ENCODE measurements around the gene GPR78.
"Not testable (repeated sequence)": the region's sequence is repeated elsewhere in the genome, so short reads cannot be mapped to it uniquely, and the experiment has no call there.

GPR78 gene

DNA sequence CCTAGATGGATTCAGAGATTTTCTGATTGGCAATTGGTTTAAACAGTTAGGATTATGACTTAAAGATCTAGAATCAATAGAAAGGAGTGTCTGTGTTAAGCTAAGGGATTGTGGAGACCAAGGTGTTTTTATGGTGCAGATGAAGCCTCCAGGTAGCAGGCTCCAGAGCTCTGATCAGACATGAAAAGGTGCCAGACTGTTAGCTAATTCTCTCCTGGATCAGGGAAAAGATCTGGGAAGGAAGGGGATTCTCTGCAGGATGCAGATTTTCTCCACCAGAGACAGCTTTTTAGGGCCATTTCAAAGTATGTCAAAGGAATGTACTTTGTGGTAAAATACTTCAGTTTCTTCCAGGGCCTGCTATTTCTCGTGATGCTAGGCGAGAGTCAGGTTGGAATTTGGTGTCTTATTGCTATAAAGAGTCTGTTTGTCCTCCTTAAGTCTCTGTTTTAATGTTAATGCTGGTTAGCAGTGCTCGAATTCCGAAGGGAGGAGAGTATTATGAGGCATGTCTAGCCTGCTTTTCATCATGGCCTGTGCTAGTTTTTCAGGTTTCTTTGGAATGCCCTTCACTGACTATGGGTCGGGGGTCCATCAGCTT is 12.0 kb upstream of the GPR78 start:
- no peak for FAIRE-seq

DNA sequence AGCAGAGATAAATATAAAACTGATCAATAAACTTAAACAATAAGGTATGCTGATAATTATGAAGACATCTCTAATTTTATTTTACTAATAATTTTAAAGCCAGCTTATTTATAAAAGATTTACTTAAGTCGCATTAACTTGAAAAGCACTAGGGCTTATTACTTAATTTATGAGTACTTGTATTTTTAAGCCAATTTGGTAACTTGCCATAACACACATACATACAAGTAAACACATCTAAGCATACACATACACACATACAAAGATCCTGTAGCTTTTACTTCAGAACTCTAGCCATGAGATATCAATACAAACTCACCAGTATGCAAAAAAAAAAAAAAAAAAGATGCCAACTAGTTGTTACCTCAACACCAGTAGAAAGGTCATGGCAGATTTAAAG is 10.0 kb upstream of the GPR78 start:
- no peak for FAIRE-seq

DNA sequence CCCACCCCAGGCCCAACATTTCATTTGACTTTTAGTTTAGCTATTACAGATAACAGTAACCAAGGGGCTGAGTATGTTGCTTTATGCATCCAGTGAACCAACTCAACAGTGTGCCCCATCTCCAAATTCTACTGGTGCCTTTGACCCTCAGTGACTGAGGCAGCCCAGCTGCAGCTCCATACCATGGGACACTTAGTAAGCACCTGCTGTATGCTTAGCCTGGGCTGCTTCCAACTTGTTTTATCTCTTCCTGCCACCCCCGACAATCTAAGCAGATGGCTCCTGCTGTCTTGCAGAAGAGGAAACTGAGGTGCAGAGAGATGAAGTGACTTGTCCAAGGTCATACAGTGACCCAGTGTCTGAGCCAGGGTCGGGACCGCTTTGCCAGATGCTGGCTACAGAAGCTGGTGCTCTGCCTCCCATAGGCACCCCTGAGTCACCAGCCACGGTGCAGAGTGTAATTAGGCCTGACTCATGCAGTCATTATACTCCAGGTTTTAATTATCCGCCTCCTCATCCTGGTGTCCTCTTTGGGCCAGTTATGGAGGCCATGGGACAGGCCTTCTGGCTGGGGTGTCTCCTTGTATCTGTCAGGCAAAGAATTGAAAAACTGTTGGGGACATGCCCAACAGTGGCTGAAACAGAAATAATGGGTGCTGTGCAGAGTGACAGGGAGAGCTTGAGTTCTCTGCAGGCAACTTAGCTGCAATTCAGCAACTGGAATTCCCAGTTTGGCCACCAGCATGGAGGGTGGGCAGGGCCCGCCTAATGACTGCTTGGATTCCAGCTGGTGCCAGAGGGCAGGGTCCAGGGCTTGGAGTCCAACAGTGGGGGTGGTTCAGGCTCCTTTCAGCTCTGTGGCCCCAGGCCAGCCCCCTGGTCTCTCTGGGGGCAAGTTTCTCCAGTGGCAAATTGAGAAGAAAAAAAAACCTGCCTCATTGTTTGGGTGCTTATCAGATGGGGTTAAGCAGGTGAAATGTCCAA is 8.2 kb upstream of the GPR78 start:
- FAIRE-seq: no peak

DNA sequence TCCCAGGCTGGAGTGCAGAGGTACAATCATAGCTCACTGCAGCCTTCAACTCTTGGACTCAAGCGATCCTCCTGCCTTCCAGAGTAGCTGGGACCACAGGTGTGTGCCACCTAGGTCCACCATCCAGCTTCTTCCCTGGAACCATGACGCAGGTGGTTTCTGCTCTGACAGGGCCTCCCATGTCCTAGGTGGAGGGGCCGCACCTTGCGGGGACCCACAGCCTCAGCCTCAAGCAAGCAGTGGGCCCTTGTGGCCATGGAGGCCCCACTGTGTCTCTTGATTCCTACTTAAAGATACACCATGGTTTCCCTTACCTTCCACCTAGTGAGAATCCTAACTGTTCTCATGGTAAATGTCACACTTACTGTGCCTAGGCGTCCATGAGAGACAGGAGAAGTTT is 6.9 kb upstream of the GPR78 start:
- no peak for FAIRE-seq

DNA sequence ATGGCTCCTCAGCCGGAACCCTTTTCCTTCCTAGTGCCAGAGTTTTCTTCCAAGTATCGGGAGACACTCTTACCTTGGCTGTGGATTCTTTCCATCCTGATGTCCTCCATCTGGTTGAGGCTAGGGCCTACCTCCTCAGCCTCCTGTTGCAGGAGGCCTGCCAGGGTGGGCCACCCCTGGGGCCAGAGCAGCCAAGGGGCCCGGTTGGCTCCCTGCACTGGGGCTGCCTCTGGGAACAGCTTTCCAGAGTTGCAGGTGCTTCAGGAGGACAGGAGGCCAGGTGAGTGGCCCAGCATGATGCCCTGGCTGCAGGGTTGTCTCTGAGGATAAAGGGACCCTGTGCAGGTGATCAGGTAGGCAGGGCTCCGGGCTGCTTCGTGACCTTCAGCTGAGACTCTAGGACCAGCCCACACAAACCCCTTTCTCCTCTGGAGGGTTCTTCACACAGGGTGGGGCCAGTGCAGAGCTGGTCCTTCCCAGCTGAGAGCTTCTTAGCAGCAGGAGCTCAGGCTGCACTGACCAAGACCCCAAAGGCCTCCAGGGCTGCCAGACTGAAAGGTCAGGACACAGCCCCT is 5.3 kb upstream of the GPR78 start:
- no peak for FAIRE-seq

DNA sequence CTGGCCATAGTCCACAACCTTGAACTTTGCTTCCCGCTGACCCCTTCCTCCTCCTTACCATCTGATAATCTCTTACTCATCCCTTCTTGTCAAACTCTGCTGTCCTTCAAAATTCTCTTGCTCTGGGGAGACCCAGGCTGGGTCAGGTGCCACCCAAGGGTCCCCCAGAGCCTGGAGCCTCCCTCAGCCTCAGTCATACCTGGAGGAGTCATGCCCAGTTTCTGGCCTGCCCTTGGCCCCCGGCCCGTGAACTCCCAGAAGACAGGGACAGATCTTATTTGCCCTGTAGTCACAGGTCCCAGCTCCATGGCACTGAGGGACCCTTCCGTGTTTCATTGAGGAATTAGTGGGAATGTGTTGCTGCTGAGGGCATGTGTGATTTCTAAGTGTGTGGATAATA is 4.7 kb upstream of the GPR78 start:
- no peak for FAIRE-seq

DNA sequence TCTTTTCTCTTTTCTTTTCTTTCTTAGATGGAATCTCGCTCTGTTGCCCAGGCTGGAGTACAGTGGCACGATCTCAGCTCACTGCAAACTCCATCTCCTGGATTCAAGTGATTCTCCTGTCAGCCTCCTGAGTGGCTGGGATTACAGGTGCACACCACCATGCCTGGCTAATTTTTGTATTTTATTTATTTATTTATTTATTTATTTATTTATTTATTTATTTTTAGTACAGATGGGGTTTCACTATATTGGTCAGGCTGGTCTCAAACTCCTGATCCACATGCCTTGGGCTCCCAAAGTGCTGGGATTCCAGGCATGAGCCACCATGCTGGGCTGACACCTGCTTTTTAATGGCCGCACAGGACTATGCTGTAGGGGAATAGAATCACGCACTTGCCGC is 3.6 kb upstream of the GPR78 start:
- not testable (repeated sequence) for FAIRE-seq

DNA sequence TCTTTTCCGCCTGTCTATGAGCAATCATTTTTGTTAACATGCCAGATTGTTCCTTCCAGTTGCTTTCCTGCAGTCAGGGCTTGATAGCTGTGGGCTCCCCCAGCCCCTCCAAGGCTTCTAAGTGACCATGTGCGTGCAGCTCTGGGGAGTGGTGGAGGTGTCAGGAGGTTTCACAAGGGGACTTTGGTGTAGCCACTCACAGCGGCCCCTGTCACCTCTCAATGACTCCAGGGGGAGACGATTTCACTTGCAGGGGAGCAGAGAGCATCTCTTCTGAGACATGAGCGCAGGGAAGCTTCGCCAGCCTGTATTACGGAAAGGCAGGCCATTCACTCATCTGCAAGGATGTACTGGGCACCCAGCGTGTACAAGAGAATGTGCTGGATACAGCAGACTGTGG is 3.1 kb upstream of the GPR78 start:
- no peak for FAIRE-seq

DNA sequence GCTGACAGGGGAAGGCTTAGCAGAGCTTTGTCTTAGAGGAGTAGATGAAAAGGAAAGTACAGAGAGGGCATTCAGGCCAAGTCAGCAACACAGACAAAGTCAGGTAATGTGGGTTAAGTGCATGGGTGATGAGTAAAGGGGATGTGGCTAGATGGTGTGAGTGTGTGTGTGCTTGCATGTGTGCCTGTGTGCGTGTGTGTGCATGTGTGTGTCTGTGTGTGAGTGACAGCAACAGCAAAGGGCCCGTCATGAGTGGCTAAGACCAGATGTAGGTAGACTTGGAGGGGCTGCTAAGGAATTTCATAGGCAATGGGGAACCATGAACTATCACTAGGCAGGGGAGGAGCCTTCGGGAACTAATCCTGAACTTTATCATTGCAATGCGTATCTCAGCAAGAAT is 2.2 kb upstream of the GPR78 start:
- no peak for FAIRE-seq

DNA sequence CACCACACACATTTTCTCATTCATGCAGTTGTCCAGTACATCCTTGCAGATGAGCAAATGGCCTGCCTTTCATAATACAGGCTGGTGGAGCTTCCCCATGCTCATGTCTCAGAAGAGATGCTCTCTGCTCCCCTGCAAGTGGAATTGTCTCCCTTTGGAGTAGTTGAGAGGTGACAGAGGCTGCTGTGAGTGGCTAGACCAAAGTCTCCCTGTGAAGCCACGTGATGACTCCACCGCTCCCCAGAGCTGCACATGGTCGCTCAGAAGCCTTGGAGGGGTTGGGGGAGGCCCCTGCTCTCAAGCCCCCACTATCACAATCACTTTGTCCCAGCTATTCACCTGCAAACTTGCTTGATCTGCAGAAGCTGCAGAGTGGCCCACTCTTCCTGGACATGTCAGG is 1.5 kb upstream of the GPR78 start:
- no peak for FAIRE-seq

DNA sequence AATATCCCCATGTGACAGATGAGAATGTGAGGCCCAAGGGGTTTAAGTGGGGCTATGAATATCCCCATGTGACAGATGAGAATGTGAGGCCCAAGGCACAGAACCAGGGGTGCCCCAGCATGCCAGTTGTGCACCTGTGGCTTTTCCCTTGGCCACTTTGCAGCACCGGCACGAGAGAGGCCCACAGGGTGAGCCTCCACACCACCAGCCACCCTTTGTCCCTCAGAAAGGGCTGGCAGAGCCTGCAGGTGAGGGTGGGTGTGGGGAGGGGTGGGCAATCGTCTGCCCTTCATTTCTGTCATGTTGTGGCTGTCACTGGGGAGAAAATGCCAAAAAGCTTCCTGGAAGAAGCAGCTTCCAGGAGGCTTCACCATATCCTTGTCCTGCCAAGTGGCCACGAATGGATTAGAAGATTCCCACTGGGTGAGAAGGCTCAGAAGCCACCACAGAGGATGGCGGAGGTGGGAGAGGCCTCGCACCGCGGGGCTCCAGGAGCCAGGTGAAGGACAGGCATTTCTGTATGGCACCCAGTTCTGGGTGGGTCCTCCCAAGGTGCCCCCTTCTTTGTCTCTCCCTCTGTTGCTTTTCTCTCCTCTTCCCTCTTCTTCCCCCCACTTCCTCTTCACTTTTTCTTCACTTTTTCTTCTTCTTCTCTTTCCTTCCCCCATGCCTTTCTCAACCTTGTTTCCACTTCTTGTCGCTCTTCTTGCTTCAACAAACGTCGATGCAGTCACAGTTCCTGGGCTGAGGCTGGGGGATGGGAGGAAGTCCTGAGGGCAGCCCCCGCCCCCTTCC is 469 bp upstream of the GPR78 start:
- FAIRE-seq: no peak

DNA sequence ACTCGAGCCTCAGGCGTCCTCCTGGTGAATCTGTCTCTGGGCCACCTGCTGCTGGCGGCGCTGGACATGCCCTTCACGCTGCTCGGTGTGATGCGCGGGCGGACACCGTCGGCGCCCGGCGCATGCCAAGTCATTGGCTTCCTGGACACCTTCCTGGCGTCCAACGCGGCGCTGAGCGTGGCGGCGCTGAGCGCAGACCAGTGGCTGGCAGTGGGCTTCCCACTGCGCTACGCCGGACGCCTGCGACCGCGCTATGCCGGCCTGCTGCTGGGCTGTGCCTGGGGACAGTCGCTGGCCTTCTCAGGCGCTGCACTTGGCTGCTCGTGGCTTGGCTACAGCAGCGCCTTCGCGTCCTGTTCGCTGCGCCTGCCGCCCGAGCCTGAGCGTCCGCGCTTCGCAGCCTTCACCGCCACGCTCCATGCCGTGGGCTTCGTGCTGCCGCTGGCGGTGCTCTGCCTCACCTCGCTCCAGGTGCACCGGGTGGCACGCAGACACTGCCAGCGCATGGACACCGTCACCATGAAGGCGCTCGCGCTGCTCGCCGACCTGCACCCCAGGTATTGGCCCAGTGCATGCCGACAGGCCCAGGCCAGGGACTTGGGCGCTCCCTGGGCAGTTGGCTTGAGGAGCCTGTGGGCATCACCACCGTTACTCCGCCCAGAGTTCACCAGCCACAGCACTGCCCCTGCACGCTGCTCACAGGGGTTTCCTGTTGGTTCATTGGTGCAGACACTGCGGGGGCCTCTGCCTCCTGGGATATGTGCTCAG is 1.1 kb downstream of the GPR78 start:
- no peak for FAIRE-seq

DNA sequence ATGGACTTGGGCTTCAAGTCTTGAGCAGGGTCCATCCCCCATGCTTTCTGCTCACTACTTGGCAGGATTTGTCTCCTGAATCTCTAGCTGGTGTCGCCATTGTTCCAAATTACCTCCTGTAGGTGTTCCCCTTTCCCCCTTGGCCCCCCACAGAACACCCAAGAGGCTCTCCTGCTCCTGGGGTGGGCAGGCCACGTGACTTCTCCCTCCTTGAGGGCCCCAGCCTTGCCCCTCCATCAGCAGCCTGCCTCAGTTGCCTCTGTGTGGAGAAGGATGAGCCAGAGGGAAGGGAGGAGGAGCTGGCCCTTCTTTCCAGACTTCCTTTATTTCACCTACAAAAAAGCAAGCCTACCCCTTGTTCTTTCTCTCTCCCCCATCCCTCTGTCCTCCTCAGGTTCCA is 1.8 kb downstream of the GPR78 start:
- FAIRE-seq: no peak

DNA sequence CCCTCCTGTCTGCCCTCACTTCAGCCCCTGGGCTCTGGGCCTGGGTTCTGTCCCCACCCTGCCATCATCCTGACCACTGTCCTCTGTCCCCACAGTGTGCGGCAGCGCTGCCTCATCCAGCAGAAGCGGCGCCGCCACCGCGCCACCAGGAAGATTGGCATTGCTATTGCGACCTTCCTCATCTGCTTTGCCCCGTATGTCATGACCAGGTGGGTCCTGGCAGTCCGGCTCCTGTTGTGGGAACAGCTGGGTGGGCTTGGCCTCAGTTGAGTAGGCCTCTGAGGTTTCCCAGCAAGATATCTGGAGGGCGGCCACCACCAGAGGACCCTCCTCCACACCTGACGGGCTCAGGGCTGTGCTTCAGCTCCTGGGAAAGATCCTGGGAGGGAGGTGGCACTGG is 2.2 kb downstream of the GPR78 start:
- FAIRE-seq: no peak

DNA sequence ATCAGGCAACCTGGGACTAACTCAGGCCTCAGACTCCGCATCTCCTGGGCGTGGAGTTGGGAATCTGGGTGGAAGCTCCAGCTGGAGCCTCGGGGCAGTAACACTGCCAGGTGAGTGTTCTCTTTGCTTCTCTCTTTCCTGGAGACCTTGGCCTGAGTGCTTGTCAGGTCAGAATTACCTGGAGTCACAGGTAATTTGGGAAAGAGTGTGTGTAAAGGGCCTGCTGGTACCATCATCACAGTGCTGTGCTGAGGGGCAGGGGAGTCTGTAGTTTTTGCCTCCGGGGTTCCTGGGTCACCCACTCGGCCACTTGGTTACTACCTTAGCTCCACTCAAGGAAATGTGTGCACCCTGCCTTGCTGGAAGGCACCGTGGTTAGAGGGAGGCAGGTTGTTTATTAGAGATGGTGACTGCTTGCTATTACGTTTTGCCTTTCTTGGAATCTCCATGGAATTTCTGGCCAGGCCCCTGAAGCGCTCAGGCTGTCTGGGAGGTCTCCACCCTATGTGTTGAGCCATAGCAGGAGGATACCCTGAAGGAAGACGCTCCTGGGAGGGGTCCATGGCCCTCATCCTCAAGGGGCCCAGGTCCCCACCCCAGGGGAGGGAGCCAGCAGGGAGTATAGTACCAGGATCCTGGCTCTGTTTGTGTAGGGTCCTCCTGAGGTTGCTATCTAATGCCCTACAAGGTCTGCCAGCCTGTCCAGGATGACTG is 2.9 kb downstream of the GPR78 start:
- no peak for FAIRE-seq

DNA sequence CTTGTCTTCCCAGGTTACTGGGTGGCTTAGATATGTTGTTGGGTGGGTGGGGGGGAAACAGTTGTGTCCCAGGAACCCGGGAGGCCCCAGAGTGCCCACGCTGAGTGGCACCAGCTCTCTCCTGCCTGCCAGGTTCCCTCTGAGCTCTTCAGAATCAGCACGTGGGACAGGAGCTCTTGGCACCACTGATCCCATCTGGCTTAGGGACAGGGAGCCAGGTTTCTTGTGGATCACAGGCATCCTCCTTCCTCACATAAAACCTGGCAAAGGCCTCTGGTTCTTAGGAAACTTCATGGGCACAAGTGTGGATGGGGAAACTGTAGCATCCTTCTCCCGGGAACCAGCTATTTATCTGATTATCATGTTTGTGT is 3.4 kb downstream of the GPR78 start:
- FAIRE-seq: no peak

DNA sequence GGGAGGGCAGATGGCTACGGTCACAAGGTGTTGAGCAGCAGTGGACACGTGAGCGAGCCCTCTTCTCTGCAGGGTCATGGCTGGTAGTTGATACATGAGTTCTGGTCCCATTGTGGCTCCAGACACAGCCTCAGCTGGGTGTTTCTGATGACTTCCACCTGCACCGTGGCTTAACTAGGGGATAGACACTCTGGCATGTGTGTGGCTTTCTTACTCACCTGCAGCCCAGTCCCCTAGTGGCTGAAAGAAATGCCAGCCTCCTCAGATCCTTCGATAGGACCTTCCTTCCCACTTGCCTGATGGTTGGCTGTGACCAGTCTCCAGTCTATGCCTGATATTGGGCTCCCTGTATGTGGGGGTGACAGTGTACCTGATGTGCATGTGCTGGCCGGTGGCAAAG is 5.0 kb downstream of the GPR78 start:
- no peak for FAIRE-seq

DNA sequence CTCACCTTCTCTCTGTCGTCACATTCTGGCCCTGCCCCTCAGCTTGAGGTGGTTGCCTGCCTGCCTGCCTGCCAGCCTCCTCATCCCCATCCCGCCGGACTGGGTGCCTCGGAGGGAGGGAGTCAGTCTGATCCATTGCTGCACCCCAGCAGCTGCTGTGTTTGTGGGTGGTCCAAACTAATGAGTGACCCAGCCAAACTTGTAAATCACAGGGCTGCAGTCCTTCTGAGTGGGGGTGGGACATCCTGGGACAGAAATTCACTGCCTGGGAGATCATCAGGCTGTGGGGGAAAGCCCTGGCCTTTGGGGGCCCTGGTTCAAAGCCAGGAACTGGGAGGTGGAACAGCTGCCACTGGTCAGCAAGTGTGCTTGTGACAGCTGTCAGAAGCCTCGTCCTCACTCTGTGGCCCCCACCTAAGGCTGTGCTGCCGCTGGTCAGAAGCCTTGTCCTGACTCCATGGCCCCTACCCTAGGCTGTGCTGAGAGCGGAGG is 5.6 kb downstream of the GPR78 start:
- FAIRE-seq: no peak

DNA sequence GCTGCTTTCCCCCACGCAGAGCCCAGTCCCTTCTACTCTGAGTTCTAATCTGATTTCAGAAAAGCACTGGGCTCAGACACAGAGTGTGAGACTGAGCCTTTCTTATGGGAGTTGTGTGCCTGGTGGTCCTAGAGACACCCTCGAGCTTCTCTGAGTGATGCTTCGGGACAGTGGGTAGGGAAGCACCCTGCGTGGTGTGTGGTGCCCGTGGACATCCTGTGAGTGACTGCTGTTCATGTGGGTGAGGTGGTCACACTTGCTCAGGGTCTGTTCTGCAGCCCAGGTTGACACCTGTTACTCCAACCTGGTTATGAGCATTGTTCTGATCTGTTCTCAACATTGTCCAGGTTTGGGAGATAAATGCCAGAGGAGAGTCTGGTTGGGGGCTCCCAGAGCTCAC is 6.1 kb downstream of the GPR78 start:
- no peak for FAIRE-seq

DNA sequence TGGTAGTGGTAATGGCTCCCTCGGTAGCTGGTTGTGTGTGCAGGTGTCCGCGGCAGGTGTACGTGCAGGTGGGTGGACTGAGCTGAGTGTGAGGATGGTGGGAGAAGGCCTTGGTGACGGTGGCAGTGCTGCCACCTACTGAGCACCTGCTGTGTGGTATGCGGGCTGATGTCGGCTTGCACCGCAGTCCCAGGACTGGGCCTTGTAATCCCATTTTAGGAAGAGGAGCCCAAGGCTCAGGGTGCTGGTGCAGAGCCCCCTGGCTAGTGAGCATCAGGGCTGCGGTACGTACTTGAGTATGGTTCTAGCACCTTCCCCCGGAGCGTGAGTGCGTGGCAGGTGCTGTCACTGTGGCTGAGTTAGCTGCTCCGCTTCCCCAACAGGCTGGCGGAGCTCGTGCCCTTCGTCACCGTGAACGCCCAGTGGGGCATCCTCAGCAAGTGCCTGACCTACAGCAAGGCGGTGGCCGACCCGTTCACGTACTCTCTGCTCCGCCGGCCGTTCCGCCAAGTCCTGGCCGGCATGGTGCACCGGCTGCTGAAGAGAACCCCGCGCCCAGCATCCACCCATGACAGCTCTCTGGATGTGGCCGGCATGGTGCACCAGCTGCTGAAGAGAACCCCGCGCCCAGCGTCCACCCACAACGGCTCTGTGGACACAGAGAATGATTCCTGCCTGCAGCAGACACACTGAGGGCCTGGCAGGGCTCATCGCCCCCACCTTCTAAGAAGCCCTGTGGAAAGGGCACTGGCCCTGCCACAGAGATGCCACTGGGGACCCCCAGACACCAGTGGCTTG is 6.7 kb downstream of the GPR78 start:
- no peak for FAIRE-seq

Measured in TTC549 (cell line).